IMR-90 (cell line): ENCODE data around the gene CXorf38. TPM values are rescaled to one million over a fixed set of nuclear protein-coding genes. Genes with fewer than 3 reads are reported as not detected.

Source experiments
- ATAC-seq: fragments of 200-7000 bp; cut with Tn5 transposase; 2 replicates; pipeline ENCODE4 v1.9.1; 2020; ENCODE audit warnings: low read depth, mild to moderate bottlenecking, moderate library complexity
- BruUV-seq: library from RNA; stranded (reverse); fragments of 400-500 nt; replicated peaks from 2 replicates; lab custom pipeline; 2021; lab: Mats Ljungman, UMichigan
- CTCF ChIA-PET: fragments of 300-600 bp; formaldehyde crosslinking; extraction: SDS; loops from one replicate; lab custom pipeline; 2021; ENCODE audit warnings: antibody characterized with exemption; lab: Yijun Ruan, JAX
- POLR2A ChIA-PET: fragments of 300-600 bp; sonication (Branson Sonifier 250); formaldehyde crosslinking; loops from one replicate; lab custom pipeline; 2022; ENCODE audit warnings: antibody characterized with exemption; ENCODE audit not compliant: unreplicated experiment; lab: Charles Lee
- DNase-seq: peaks from one replicate; pipeline ENCODE4 v3.0.0; 2013
- H2AFZ ChIP-seq: replicated peaks from 2 replicates; pipeline ENCODE3; 2013; ENCODE audit warnings: low read length, mild to moderate bottlenecking; ENCODE audit not compliant: poor library complexity
- H2AK5ac ChIP-seq: 2 replicates; pipeline ENCODE4 v1.6.1; 2013; ENCODE audit warnings: low read depth, low read length, inconsistent platforms
- H2AK9ac ChIP-seq: replicated peaks from 2 replicates; pipeline ENCODE3; 2013; ENCODE audit warnings: mild to moderate bottlenecking, low read depth, low read length, moderate library complexity; ENCODE audit not compliant: poor library complexity
- H2BK120ac ChIP-seq: 2 replicates; pipeline ENCODE4 v1.6.1; 2013; ENCODE audit warnings: low read depth, low read length, inconsistent platforms
- H2BK15ac ChIP-seq: 3 replicates; pipeline ENCODE4 v1.6.1; 2013; ENCODE audit warnings: low read depth, low read length, inconsistent platforms
- H2BK20ac ChIP-seq: 2 replicates; pipeline ENCODE4 v1.6.1; 2013; ENCODE audit warnings: low read depth, mild to moderate bottlenecking, inconsistent platforms, low read length, moderate library complexity
- H2BK5ac ChIP-seq: 2 replicates; pipeline ENCODE4 v1.6.1; 2013; ENCODE audit warnings: mild to moderate bottlenecking, low read depth, low read length, inconsistent platforms; ENCODE audit not compliant: poor library complexity, severe bottlenecking
- H3K14ac ChIP-seq: replicated peaks from 2 replicates; pipeline ENCODE4 v1.6.1; 2013; ENCODE audit warnings: low read depth, low read length, inconsistent platforms
- H3K18ac ChIP-seq: 2 replicates; pipeline ENCODE4 v1.6.1; 2013; ENCODE audit warnings: low read depth, low read length, control low read depth
- H3K23ac ChIP-seq: 2 replicates; pipeline ENCODE4 v1.6.1; 2013; ENCODE audit warnings: low read depth, low read length, inconsistent platforms
- H3K27ac ChIP-seq: 2 replicates; pipeline ENCODE4 v1.5.1; 2013; ENCODE audit warnings: mild to moderate bottlenecking, control low read depth, low read length; ENCODE audit not compliant: insufficient read depth
- H3K27me3 ChIP-seq: 2 replicates; pipeline ENCODE4 v1.6.1; 2013; ENCODE audit warnings: low read length; ENCODE audit not compliant: control insufficient read depth, insufficient read depth
- H3K36me3 ChIP-seq: 2 replicates; pipeline ENCODE4 v1.6.1; 2013; ENCODE audit warnings: low read length, mixed read lengths; ENCODE audit not compliant: control insufficient read depth, insufficient read depth
- H3K4ac ChIP-seq: 2 replicates; pipeline ENCODE4 v1.6.1; 2013; ENCODE audit warnings: low read depth, low read length, inconsistent platforms
- H3K4me1 ChIP-seq: 2 replicates; pipeline ENCODE4 v1.6.1; 2013; ENCODE audit warnings: low read length, mixed read lengths; ENCODE audit not compliant: control insufficient read depth, insufficient read depth
- H3K4me2 ChIP-seq: 2 replicates; pipeline ENCODE4 v1.6.1; 2013; ENCODE audit warnings: low read depth, mild to moderate bottlenecking, control low read depth, low read length, moderate library complexity
- H3K4me3 ChIP-seq: 2 replicates; pipeline ENCODE4 v1.5.1; 2013; ENCODE audit warnings: low read depth, mild to moderate bottlenecking, control low read depth, low read length, moderate library complexity; ENCODE audit not compliant: insufficient read depth
- H3K56ac ChIP-seq: 2 replicates; pipeline ENCODE4 v1.6.1; 2013; ENCODE audit warnings: low read length, inconsistent platforms; ENCODE audit not compliant: insufficient read depth; ENCODE audit errors: extremely low read depth
- H3K79me1 ChIP-seq, 2 experiments: 2 replicates each; pipeline ENCODE4 v1.6.1; 2013; ENCODE audit warnings: low read length in 2 of 2, inconsistent platforms in 1 of 2, low read depth in 1 of 2
- H3K9ac ChIP-seq: 2 replicates; pipeline ENCODE4 v1.6.1; 2013; ENCODE audit warnings: low read depth, low read length, control low read depth
- H3K9me1 ChIP-seq: 2 replicates; pipeline ENCODE4 v1.6.1; 2013; ENCODE audit warnings: low read length, inconsistent platforms; ENCODE audit not compliant: insufficient read depth
- H3K9me3 ChIP-seq: 2 replicates; pipeline ENCODE4 v1.6.1; 2013; ENCODE audit warnings: low read length; ENCODE audit not compliant: control insufficient read depth, insufficient read depth
- H4K20me1 ChIP-seq: 2 replicates; pipeline ENCODE4 v1.6.1; 2013; ENCODE audit warnings: low read length, inconsistent platforms; ENCODE audit not compliant: insufficient read depth
- H4K5ac ChIP-seq: 2 replicates; pipeline ENCODE4 v1.6.1; 2013; ENCODE audit warnings: mild to moderate bottlenecking, low read depth, low read length, control low read depth
- H4K8ac ChIP-seq, 2 experiments: 2 replicates each; pipeline ENCODE4 v1.6.1; 2013; ENCODE audit warnings: low read depth in 2 of 2, low read length in 2 of 2, control low read depth in 1 of 2, inconsistent platforms in 1 of 2
- H4K91ac ChIP-seq: 2 replicates; pipeline ENCODE4 v1.6.1; 2013; ENCODE audit warnings: low read depth, low read length, inconsistent platforms; ENCODE audit not compliant: insufficient read depth
- MAFK ChIP-seq: IDR thresholded peaks from 2 replicates; pipeline ENCODE4 v1.6.1; 2012; ENCODE audit warnings: low read depth, low read length, improper control_type of control experiment
- SMC3 ChIP-seq: fragments of 150-350 bp; IDR thresholded peaks from 2 replicates; pipeline ENCODE4 v1.6.1; 2016; ENCODE audit warnings: low read depth, mild to moderate bottlenecking, antibody characterized with exemption, low read length, moderate library complexity
- WGBS, 2 experiments: methylation state at CpG; one replicate each; pipeline versions ENCODE4 v1.1.5 to v1.1.7; 2013; ENCODE audit warnings: missing lambda C conversion rate in 2 of 2; ENCODE audit not compliant: insufficient read length in 1 of 2; ENCODE audit errors: extremely low coverage in 2 of 2; 5-methylcytosine and 5-hydroxymethylcytosine counted together
- dilution Hi-C: fragments of 300-500 bp; cut with HindIII; formaldehyde crosslinking; loops from one replicate; pipeline ENCODE4 v1.14.3; 2018; ENCODE audit warnings: low sequenced_read_pairs; ENCODE audit not compliant: unreplicated experiment
- in situ Hi-C: fragments of 300-500 bp; cut with MboI; formaldehyde crosslinking; loops from 3 replicates; pipeline ENCODE4 v1.14.3; 2019; ENCODE audit warnings: low sequenced_read_pairs, inconsistent platforms, mixed read lengths
- intact Hi-C: fragments of 100-400 bp; cut with micrococcal nuclease; formaldehyde crosslinking; loops from 2 replicates; pipeline ENCODE4 v1.10.0; 2022
- polyA plus RNA-seq, 3 experiments: library from polyadenylated mRNA; depleted of rRNA; stranded (reverse); fragments of >200 nt; gene quantifications; 2 replicates each; pipeline ENCODE4 v1.2.3, GENCODE V29; 2012; ENCODE audit warnings: low replicate concordance in 1 of 3
- total RNA-seq: library from RNA; depleted of rRNA; stranded (reverse); fragments of >200 nt; gene quantifications from 2 replicates; pipeline ENCODE4 v1.2.3, GENCODE V29; 2012

The CXorf38 gene
- total and polyA plus RNA-seq, 2 of the 4 experiments (the other 2 are of a cell fraction): 7.0 to 9.9 TPM

GRCh38 chrX:40683245-40683644 is 35.9 kb upstream of the CXorf38 start:
- in situ Hi-C loops: no loop called here
- no peak for DNase-seq
- POLR2A ChIA-PET: no interaction called here
- H2BK120ac ChIP-seq: no peak overlapping the region
- BruUV-seq: no TSS peak
- no peak overlapping the region for H3K27ac ChIP-seq
- no peak overlapping the region for H3K4me2 ChIP-seq
- H2BK15ac ChIP-seq: no peak overlapping the region
- no peak overlapping the region for H2BK20ac ChIP-seq
- no peak overlapping the region for H3K4me3 ChIP-seq
- no peak overlapping the region for H4K91ac ChIP-seq
- H4K8ac ChIP-seq: no peak overlapping the region
- H3K79me1 ChIP-seq: peaks cover 2 to 4% of the 10 kb centered on the region in 2 experiments; a peak in 1 of 4 replicates
- no peak overlapping the region for H4K5ac ChIP-seq
- no peak overlapping the region for H3K14ac ChIP-seq
- no peaks in the 10 kb centered on the region for H3K4me1 ChIP-seq
- no peak overlapping the region for H2BK5ac ChIP-seq
- no peak overlapping the region for H3K56ac ChIP-seq
- peaks cover 15% of the 10 kb centered on the region for H3K36me3 ChIP-seq
- no peak overlapping the region for H3K9ac ChIP-seq
- peaks cover 8% of the 10 kb centered on the region for H3K27me3 ChIP-seq
- no peaks in the 10 kb centered on the region for H3K9me1 ChIP-seq
- intact Hi-C loops: no loop called here
- no peak overlapping the region for H2AFZ ChIP-seq
- TF ChIP-seq MAFK (no peak), SMC3 (no peak)
- no peaks in the 10 kb centered on the region for H3K9me3 ChIP-seq
- no peak overlapping the region for H3K4ac ChIP-seq
- H4K20me1 ChIP-seq: no peaks in the 10 kb centered on the region
- ATAC-seq: no peak
- no peak overlapping the region for H2AK9ac ChIP-seq
- H3K18ac ChIP-seq: no peak overlapping the region
- CTCF ChIA-PET: interaction anchor here (0.6 kb wide), 2 partner anchors 9 to 326 kb away, joined by 3 to 8 read pairs; no protein-coding TSS in a partner anchor
- no peak overlapping the region for H2AK5ac ChIP-seq
- dilution Hi-C loops: no loop called here
- no peak overlapping the region for H3K23ac ChIP-seq
- WGBS, 2 experiments: no CpG with 5 or more reads among the region's 3 CpGs
